ENCODE data around the gene DST.

DST gene

DNA sequence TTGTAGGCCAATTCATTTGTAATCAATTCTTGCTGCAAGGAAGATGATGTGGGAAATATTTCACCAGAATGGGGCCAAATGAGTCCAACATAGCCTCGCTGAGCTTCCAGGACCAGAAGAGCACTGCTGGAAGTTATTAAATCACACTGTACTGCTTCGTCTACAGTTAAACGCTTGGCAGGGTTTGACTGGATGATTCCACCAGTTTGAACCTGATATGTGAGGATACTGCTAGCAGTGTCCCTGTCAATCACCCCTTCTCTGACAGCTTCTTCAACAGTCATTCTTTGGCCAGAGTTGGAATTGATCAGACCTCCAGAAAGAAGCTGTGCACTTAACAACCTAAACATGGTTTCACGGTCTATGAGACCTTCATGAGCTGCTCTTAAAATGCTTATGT lies 34.4 kb downstream of the DST start:
- H3K27ac ChIP-seq: no peak overlapping the region
- TF ChIP-seq ZFX (IDR thresholded peaks at IDR 0.05; ENCODE audit: borderline replicate concordance): no peak
- TF ChIP-seq, protein P1, sequence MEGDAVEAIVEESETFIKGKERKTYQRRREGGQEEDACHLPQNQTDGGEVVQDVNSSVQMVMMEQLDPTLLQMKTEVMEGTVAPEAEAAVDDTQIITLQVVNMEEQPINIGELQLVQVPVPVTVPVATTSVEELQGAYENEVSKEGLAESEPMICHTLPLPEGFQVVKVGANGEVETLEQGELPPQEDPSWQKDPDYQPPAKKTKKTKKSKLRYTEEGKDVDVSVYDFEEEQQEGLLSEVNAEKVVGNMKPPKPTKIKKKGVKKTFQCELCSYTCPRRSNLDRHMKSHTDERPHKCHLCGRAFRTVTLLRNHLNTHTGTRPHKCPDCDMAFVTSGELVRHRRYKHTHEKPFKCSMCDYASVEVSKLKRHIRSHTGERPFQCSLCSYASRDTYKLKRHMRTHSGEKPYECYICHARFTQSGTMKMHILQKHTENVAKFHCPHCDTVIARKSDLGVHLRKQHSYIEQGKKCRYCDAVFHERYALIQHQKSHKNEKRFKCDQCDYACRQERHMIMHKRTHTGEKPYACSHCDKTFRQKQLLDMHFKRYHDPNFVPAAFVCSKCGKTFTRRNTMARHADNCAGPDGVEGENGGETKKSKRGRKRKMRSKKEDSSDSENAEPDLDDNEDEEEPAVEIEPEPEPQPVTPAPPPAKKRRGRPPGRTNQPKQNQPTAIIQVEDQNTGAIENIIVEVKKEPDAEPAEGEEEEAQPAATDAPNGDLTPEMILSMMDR (IDR thresholded peaks at IDR 0.05): no peak

DNA sequence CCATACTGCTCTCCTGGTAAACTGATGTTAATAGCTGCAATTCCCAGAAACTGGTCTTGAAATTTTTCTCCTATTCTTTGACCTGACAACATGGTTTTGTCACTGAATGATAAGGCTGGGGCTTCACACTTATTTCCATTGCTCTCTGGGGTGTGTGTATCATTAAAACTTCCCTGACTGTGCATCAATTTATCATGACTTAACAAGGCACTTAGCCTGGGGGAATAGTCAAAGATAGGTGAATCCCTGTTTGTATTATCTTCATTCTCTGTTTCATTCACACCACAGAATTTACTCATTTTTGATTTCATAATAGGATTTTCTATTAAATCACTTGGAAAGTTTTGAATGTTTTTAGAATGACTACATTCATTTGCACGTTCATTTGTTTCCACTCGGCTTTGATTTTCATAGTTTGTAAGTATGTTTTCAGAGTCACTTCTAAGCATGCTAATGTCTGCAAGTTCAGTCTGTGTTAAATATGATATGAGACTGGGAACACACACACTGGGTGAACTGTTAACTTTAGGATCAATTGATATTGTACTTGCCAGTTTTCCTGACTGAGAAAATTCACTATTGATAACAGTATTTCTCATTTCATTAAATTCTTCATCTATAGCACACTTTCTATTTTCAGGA lies 35.5 kb downstream of the DST start:
- no peak overlapping the region for H3K27ac ChIP-seq
- no peak for TF ChIP-seq ZFX (IDR thresholded peaks at IDR 0.05; ENCODE audit: borderline replicate concordance)
- TF ChIP-seq, protein P1 (IDR thresholded peaks at IDR 0.05): no peak

DNA sequence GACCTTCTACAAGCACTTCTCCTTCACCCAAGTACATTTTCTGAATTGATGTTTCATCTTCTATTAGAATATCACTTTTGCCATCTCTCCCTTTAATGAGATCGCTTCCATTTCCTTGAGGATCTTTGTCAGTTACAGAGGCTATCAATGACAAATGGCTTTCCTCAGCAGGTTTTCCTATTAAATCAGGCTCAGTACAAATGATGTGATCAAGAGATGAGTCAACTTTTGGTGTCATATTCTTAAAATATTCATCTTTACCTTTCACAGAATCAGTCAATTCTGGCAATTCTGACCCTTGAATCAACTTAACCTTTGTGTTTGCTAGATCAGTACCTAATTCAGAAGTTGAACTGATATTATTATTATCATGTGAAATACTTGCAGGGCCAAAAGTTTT lies 37.3 kb downstream of the DST start:
- H3K27ac ChIP-seq: no peak overlapping the region
- TF ChIP-seq, protein P1 (IDR thresholded peaks at IDR 0.05): no peak
- TF ChIP-seq ZFX (IDR thresholded peaks at IDR 0.05; ENCODE audit: borderline replicate concordance): no peak

DNA sequence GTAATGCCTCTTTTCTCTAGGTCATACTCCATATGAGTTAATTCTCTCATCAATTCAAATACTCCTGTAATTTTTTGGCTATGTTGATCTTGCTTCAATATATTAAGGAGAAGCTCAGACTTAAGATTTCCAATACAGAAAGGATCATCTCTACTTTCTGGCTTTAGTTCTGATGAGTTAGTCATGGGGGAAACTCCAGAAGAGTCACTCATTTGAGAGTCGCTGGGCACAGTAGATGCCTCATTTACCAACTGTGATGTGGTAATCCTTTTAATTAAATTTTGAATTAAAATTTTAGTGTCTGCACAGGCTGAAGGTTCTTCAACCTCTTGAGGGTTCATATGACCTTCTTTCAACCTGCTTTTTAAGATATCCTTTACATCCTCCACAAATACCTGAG lies 38.5 kb downstream of the DST start:
- no peak overlapping the region for H3K27ac ChIP-seq
- TF ChIP-seq ZFX (IDR thresholded peaks at IDR 0.05; ENCODE audit: borderline replicate concordance): no peak
- TF ChIP-seq, protein P1 (IDR thresholded peaks at IDR 0.05): no peak

DNA sequence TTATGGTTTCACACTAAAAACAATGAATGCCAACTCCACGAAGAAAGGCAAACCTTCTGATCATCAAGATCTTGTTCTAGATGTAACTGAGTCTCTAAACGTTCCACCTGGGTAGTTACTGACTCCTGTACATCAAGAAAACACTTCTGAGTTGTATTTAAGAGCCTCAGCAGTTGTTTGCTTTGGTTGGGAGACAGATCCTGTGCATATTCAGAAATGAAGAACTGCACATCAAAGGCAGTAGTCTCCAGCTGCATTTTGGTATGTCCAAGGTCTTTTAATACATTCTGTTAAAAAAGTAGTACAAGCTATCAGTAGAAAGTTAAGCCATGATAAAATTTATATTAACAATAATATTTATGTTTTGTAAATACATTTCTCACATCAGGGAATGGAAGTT lies 41.3 kb downstream of the DST start:
- TF ChIP-seq ZFX (IDR thresholded peaks at IDR 0.05; ENCODE audit: borderline replicate concordance): no peak
- TF ChIP-seq, protein P1 (IDR thresholded peaks at IDR 0.05): no peak
- H3K27ac ChIP-seq: no peak overlapping the region

DNA sequence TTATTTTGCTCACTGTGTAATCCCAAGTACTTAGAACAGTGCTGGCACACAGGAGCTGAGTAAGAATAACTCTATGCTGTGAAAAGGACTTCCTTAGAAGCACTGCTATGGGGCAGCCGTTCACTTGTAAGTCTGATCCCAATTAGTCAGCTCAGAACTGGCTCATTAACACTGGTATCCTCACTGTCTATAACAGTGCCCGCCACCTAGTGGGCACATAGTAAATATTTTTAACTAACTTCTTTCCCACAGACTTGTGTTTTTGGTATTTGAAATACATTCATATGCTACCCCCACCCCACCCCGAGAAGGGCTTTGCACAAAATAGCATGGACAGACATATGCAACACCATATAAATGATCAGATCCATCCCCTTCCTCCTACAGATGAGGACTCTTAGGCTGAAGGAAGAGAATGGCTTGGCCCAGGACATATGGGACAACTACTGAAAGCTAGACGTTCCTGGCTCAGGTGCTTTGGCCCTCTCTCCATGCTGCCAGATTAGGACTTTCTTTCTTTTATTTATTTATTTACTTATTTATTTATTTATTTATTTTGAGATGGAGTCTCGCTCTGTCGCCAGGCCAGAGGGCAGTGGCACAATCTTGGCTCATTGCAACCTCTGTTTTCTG lies 47.1 kb downstream of the DST start:
- TF ChIP-seq, protein P1 (IDR thresholded peaks at IDR 0.05): peak; percentile 88
- TF ChIP-seq ZFX (IDR thresholded peaks at IDR 0.05; ENCODE audit: borderline replicate concordance): no peak
- H3K27ac ChIP-seq: no peak overlapping the region

DNA sequence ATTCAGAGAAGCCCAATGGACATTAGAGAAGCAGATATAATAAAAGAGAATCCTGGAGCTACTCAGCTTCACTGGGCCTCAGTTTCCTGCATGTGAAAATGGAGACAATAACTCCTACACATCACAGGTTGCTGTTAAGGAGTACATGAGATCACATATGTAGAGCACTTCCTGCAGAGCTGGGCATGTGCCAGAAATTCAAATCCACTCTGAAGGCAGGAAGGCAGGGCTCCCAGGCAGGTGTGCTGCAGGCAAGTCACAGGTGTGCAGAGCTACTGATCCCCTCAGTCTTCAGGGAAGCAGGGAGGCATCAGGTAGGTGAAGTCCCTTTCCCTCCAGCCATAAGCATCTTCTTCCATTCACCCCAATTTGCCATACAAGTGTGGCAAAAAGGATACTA lies 48.0 kb downstream of the DST start:
- TF ChIP-seq ZFX (IDR thresholded peaks at IDR 0.05; ENCODE audit: borderline replicate concordance): no peak

More for the DNA sequence above, 48.0 kb downstream of the DST start:
- H3K27ac ChIP-seq: no peak overlapping the region
